Lower leg skin (tissue), 3 donors: ENCODE measurements around the gene BOD1.

Experiments used
- CTCF ChIP-seq, 3 donors: fragments of 450-650 bp; IDR thresholded peaks; one replicate each; pipeline ENCODE4 v1.5.1; 2016; ENCODE audit warnings: antibody characterized with exemption in 3 of 3, mild to moderate bottlenecking in 3 of 3, moderate library complexity in 2 of 3
- POLR2A ChIP-seq, 2 donors: fragments of 450-650 bp; IDR thresholded peaks; one replicate each; pipeline ENCODE4 v1.6.1; 2016 to 2017; ENCODE audit warnings: antibody characterized with exemption in 2 of 2, mild to moderate bottlenecking in 1 of 2, moderate library complexity in 1 of 2

GRCh38 chr5:173562451-173562850 is 54.0 kb downstream of the BOD1 start:
- TF ChIP-seq POLR2A (IDR thresholded peaks at IDR 0.05): no peak
- no peak for TF ChIP-seq CTCF (IDR thresholded peaks at IDR 0.05)
